Activated CD4-positive, alpha-beta T cell treated with anti-CD3 and anti-CD28 coated beads for 36 hours (primary cell): Measurements from ENCODE around the gene TNFAIP6. TPM values are rescaled to one million over a fixed set of nuclear protein-coding genes. Genes with fewer than 3 reads are reported as not detected.

Experiments
- microRNA-seq: library from miRNA; unstranded; fragments of <30 nt; microRNA quantifications from one replicate; pipeline ENCODE4 v1.2.0, GENCODE V29; 2021; ENCODE audit warnings: borderline replicate concordance
- total RNA-seq, 2 experiments: library from RNA; stranded (reverse); gene quantifications; one replicate each; pipeline ENCODE4 v1.2.3, GENCODE V29; 2021

Gene TNFAIP6
- total RNA-seq, 2 experiments from 2014 or later, result not detected

Small RNAs within 50 kb of the gene (microRNA-seq; reads per million reads assigned to microRNA genes)
- gene MIR4773-1 (not detected), gene MIR4773-2 (not detected)

Other genes with a start within 250 kb of the TNFAIP6 start
- gene RBM43, start 95.7 kb upstream of the TNFAIP6 start, total RNA-seq, result 1 to 10 TPM; 5.7 to 5.8 TPM
- gene NMI, start 67.9 kb upstream of the TNFAIP6 start, total RNA-seq, result 10 to 100 TPM; 32.3 to 37.4 TPM
- gene RIF1, start 52.3 kb downstream of the TNFAIP6 start, total RNA-seq, result 10 to 100 TPM; 55.7 to 67.1 TPM